LHCN-M2 (cell line): ENCODE data around the gene CAMK2N2. TPM values are rescaled to one million over a fixed set of nuclear protein-coding genes. Genes with fewer than 3 reads are reported as not detected.
A peak's percentile ranks its signal among the peaks of the same experiment; 100 is the strongest.

ENCODE experiments used
- DNase-seq: peaks from one replicate; pipeline ENCODE4 v3.0.0-alpha.2; 2012; ENCODE audit warnings: low read depth
- polyA plus RNA-seq: library from polyadenylated mRNA; unstranded; fragments of >200 nt; gene quantifications from one replicate; pipeline ENCODE4 v1.2.1, GENCODE V29; 2012; ENCODE audit warnings: missing spikeins
- total RNA-seq: library from RNA; depleted of rRNA; stranded (reverse); fragments of >200 nt; gene quantifications from 2 replicates; pipeline ENCODE4 v1.2.3, GENCODE V29; 2014; rRNA removed

Gene CAMK2N2
- 0.69 TPM in 1 of 2 replicates, not detected in the other for total RNA-seq
- 1.3 TPM for polyA plus RNA-seq

DNA sequence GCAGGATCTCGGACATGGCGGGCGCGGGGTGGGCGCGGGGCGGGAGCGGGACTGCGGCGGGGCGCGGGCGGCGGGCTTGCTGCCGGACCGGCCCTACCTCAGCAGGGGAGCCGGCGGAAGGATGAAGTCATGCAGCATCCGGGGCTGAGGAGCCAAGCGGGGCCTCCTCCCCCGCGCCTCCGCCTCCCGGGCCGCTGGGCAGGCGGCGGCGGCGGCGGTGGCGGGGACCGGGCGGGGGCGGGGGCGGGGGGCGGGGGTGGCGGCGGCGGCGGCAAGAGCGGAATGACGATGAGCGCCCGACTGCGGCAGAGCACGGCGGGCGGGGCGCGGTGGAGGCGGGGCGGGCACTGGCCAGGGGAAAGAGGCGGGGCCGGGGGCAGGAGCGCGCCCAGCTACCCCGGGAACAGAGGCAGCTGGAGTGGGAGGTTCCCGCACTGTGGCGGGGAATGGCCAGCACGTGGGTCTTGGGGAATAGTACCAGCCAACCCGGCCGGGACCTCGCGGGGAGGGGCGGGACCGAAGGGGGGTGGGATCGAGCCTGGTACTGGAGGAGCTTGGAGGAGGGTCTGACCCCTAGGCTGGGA is at the start of gene CAMK2N2:
CAMK2N2 (minus strand) TSS at position 284 of the 584 bp plus-strand sequence; CDS start at position 16, 268 bp downstream.
- peak; percentile 73 for DNase-seq

DNA sequence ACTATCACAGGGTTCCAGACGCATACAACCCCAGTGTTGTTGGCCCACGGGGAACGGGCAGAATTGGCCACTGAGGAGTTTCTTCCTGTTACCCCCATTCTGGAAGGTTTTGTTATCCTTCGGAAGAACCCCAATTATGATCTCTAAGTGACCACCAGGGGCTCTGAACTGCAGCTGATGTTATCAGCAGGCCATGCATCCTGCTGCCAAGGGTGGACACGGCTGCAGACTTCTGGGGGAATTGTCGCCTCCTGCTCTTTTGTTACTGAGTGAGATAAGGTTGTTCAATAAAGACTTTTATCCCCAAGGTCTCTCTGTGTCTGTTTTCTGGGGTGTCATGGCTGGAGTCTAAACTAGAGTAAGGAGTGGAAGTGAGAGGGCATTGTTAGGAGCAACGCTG is 47.4 kb upstream of the CAMK2N2 start:
- no peak for DNase-seq

DNA sequence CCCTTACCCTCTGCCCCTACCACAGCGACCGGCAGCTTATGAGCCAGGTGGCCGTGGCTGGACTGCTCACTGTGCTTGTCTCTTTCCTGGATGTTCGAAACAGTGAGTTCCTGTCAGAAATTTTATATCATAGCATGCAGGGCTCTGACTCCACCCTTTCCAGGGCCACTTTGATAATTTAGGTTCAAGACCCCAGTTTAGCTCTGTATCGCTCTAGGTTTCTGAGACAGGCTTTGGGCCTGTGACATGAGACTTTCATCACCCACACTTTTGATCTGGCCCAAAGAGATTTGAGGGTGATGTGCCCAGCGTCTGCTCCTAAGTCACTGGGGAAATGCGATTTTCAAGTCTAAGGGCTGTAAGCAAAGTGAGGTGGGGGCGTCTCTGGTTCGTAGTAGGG is 46.6 kb upstream of the CAMK2N2 start:
- no peak for DNase-seq

DNA sequence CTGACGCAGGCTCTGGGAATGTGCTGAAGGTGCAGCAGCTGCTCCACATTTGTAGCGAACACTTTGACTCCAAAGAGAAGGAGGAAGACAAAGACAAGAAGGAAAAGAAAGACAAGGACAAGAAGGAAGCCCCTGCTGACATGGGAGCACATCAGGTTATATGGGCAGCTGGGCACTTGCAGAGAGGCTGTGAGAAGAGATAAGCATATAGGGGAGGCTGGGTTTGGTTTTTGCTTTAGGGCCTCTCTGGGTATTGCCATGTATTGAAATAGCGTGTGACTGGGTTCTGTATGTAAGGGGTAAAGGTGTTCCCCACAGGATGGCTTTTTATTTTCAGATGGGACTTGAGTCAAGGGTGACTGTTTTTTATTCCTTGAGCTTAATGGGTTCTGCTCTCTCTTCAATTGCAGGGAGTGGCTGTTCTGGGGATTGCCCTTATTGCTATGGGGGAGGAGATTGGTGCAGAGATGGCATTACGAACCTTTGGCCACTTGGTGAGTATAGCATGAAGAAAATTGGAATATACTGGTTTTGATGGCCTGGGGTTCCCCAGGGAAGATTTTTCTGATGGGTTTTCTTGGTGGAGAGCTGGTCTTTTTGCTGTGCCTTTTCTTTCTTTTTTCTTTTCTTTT is 45.1 kb upstream of the CAMK2N2 start:
- DNase-seq, result no peak

DNA sequence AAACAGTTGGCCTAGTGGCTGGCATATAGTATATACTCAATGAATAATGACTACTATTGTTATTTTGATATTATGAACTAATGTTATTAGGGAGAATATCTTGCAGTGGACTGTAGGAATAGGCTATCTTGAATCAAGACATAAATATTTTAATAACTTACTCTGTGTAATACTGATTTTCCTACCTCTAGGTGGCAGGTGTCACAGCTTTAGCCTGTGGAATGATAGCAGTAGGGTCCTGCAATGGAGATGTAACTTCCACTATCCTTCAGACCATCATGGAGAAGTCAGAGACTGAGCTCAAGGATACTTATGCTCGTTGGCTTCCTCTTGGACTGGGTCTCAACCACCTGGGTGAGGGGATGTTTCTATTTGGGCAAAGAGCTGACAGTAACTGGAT is 44.2 kb upstream of the CAMK2N2 start:
- peak; percentile 13 for DNase-seq

DNA sequence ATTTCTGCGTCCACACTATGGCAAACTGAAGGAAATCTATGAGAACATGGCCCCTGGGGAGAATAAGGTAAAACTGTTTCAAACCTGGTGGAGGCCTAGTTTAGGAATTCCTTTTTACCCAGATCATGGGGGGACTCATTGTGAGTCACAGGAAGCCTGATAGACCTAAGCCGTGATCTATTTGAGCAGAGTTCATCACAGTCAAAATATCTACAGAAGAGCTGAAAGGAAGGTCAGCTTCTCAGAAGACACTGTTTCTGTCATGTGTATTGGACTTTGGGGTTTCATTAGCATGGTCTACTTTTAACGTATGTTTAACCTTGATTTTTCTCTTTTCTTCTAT is 39.0 kb upstream of the CAMK2N2 start:
- DNase-seq, result peak; percentile 70

DNA sequence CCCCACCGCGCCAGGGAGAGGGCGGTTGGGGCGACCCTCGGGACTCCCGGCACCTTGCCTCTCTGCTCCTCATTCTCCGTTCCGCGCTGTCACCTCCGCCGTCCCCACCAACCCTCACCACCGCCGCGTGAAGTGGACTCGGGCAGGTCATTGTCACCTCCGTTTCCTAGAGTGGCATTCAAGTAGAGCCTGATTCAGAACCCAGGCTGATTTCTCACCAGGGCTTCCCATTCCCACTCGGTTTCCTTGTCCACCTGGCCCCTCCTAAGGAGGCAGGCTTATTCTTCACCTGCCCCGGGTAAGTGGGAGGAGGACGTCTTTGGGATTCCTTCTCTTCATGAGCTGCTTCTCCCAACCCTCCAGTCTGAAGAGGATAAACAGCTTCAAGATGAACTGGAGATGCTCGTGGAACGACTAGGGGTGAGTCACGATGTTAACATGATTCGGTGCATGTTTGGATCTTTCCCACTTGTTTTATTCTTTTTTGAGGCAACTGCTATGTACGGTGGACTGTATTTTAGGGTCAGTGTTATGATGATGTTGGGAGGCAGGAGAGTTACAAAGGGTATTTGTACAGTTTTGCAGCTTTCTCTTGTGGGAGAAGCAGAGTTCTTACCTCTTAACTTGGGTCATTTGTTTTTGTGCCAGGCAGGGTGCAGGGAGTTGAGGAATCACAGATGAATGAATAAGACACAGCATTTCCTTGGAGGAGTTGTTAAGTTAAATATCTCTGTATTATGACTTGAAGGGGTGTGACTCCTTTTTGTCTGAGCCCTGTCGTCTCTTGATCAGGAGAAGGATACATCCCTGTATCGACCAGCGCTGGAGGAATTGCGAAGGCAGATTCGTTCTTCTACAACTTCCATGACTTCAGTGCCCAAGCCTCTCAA is 38.4 kb upstream of the CAMK2N2 start:
- DNase-seq, result peak; percentile 33

DNA sequence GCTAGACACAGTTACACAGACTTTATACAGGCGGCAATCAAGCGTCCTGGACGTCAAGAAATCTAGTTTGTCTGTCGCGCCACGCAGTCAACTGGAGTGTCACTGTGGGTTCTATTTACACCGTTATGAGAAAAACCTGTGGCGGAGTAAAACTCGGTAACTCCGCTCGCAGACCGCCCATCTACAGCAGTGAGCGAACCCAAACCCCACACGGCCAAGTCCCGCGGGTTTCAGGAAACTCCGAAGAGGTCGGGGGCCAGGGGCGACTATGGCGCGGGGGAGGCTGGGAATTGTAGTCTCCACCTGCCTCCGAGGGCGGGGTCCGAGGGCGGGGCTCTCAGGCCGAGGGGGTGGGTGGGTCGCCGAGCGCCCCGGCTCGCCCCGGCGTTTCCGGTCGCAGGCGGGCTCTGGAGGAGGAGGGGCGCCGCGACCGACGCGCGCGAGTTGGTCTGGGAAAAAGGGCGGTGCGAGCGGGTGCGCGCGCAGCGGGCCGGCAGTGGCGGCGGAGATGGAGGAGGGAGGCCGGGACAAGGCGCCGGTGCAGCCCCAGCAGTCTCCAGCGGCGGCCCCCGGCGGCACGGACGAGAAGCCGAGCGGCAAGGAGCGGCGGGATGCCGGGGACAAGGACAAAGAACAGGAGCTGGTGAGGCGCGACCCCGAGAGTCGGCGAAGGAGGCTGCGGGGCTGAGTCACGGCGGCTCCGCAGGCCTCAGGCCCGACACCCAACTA is 37.6 kb upstream of the CAMK2N2 start, which contains the start of gene PSMD2:
PSMD2 (plus strand) TSS at position 483 of the 729 bp plus-strand sequence; CDS start at position 509, 26 bp downstream.
- peak; percentile 95 for DNase-seq

DNA sequence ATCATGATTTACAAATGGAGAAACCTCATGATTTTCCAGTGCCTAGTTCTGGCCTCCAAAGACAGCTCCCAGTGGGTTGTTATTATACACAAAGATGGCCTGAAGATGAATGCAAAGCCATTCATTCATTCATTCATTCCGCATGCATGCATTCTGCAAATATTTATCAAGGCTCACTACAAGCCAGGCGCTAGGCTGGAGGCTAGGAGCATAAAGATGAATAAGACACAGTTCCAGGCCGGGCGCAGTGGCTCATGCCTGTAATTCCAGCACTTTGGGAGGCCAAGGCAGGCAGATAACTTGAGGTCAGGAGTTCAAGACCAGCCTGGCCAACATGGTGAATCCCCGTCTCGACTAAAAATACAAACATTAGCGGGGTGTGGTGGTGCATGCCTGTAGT is 35.3 kb upstream of the CAMK2N2 start:
- no peak for DNase-seq

DNA sequence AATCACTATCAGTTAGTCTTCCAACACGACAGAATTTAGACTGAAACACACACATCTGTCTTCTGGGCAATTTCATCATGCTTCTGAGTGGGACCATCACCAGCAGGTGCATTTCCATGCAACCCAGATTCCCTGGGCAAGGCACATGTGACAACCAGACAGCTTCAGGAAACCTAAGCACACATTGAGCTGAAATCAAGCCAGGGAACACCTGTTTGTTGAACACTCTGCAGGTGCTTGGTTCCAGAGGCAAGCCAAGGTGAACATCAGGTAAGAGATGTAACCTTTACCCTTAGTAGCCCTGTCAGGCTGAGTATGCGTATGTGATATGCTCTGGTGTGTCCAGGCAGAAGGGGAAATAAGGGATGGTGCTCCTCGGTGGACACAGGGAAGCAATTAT is 34.4 kb upstream of the CAMK2N2 start:
- no peak for DNase-seq

DNA sequence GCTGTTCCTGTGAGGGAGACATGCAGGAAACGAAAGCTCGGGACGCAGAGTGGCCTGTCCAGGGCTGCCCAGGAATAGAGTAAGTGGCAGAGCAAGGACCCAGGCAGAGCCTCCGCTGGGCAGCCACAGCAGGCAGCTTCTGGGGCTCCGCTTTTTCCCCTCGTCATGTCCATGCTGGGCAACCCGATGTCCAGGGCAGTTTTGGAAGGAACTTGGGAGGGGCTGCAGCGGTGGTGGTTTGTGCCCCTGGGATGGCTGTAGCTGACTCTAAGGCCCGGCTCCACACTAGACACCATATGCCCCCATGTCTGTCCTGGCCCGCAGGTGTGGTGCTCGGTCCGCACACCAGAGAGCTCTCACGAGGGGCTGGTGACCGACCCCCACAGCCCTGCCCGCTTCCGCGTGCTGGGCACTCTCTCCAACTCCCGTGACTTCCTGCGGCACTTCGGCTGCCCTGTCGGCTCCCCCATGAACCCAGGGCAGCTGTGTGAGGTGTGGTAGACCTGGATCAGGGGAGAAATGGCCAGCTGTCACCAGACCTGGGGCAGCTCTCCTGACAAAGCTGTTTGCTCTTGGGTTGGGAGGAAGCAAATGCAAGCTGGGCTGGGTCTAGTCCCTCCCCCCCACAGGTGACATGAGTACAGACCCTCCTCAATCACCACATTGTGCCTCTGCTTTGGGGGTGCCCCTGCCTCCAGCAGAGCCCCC is 30.5 kb upstream of the CAMK2N2 start:
- DNase-seq, result no peak

DNA sequence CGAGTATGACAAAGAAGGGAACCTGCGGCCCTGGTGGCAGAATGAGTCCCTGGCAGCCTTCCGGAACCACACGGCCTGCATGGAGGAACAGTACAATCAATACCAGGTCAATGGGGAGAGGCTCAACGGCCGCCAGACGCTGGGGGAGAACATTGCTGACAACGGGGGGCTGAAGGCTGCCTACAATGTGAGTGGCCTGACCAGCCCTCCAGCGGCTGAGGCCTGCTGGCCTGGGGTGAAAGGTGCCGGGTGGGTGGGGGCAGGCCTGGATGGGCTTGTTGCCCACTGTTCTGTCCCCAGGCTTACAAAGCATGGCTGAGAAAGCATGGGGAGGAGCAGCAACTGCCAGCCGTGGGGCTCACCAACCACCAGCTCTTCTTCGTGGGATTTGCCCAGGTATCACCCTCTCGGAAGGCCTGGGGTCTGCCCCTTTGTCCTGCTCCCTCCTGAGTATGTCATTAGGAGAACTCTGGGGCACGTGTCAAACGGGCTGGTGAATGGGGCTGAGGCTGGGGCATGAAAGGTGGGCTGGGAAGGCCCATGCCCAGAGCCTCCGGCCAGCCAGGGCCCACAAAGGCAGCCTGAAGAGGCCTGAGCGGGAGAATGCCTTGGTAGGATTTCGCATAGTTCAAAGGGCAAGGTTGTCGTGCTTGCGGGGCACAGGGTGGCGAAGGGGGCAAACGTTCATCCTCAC is 29.8 kb upstream of the CAMK2N2 start:
- no peak for DNase-seq

DNA sequence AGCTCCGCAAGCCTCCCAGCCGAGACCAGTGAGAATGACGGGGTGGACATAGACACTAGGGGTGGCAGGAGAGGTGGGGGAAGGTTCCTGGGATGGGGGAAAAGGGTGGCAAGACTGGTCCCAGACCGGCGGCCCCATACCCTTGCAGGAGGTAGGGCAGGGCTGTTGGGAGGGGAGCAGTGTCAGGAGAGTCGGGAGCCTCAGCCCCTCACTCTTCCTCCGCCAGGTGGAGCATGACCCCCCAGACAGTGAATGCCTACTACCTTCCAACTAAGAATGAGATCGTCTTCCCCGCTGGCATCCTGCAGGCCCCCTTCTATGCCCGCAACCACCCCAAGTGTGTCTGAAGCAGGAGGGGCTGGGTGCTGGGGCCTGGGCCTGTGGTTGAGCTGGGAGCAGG is 29.0 kb upstream of the CAMK2N2 start:
- no peak for DNase-seq

DNA sequence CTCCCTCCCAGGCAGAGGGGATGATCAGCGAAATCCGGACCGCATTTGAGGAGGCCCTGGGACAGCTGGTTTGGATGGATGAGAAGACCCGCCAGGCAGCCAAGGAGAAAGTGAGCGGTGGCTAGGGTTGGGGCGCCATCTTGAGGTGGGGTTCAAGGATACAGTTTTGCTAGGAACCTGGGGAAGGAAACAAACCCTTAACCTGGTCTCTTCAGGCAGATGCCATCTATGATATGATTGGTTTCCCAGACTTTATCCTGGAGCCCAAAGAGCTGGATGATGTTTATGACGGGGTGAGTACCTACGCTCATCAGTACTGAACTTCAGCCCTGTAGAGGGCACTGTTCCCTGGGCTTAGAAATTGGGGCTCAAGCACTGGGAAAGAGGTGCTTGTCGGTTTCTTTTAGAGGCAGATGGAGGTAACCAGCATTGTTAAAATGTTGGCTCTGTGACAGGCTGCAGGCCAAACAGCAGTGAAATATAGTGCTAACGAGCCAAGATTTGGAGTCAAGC is 28.1 kb upstream of the CAMK2N2 start:
- DNase-seq, result peak; percentile 54

DNA sequence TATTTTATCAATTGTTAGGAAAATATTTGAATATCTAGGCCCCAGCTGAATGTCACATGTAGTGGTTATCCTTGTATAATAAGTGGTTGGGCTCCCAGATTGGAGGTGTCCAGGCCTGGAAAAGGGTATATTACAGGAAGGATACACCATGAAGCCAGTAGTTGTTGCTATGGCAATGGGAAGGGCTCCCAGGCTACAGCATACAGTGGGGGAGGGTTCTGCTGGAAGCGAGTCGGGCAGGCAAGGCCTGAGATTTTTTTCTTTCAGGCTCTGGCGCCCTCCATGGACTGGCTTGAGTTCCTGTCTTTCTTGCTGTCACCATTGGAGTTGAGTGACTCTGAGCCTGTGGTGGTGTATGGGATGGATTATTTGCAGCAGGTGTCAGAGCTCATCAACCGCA is 23.3 kb upstream of the CAMK2N2 start:
- DNase-seq, result peak; percentile 66

DNA sequence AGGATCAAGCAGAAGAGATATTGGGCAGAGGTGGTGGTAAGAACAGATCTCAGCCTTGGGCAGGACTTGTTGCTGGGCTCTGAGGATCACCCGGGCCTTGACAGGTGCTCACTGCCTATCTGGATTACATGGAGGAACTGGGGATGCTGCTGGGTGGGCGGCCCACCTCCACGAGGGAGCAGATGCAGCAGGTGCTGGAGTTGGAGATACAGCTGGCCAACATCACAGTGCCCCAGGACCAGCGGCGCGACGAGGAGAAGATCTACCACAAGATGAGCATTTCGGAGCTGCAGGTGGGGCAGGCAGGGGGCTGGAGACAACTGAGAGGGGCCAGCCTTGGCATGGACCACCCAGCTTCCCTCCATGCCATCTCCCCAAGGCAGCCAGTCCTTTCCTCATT is 22.3 kb upstream of the CAMK2N2 start:
- no peak for DNase-seq

DNA sequence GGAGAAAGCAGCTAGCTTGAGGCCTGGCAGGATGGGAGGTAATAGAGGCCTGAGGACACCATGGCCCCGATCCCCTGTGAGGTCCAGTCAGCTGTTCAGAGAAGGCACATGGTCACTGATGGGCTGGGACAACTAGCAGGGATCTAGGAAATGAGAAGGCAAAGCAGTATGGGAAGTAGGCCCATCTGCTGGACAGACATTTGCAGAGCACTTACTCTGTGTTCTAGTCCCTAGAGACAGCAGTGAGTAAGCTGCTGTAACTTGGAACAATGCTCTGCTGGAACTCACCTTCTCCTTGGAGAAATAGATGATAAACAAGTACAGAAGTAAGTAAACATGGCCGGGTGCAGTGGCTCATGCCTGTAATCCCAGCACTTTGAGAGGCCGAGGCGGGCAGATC is 21.6 kb upstream of the CAMK2N2 start:
- DNase-seq, result peak; percentile 30

DNA sequence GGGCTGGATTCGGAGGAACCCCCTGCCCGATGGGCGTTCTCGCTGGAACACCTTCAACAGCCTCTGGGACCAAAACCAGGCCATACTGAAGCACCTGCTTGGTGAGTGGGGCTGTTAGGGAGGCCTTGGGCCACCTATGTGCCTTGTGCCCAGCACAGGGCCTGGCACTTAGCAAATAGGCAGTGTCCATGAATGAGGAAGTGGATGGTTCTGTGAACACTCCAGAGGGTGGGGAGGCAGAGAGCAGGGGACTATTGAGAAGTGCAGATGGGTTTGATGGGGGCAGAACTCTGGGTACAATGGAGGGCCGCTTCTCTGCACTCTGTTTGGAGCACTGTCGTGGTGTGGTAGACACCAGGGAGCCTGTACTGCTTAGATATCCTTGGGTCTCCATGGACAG is 16.0 kb upstream of the CAMK2N2 start:
- no peak for DNase-seq

DNA sequence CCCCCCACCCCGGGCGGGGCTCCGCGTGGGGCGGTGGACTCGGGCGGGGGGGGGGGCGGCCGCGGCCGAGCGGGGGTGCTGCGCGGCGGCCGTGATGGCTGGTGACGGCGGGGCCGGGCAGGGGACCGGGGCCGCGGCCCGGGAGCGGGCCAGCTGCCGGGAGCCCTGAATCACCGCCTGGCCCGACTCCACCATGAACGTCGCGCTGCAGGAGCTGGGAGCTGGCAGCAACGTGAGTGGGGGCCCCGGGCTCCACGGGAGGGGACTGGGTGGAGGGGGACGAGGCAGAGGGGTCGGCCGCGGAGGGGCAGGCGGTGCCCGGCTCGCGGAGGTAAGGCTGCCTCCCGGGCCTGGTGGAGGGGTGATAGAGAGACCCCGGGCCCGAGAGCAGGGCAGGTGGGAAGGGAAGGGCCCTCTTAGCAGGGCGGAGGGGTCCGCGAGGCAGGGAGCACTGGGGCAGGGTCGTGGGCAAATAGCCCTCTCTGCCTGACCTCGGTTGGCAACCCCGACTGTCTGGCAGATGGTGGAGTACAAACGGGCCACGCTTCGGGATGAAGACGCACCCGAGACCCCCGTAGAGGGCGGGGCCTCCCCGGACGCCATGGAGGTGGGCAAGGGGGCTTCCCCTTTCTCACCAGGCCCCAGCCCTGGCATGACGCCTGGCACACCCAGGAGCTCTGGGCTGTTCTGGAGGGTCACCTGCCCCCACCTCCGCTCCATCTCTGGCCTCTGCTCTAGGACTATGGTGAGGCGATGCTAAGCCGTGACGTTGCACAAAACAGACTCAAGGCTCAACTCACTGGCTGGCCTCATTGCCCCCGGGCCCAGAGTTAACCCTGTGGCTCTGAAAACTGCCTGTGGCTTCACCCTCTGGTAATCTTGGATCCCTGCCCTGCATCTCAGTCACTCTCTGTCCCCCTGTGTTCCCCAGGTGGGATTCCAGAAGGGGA is 14.9 kb upstream of the CAMK2N2 start, which contains the start of gene ECE2:
ECE2 (plus strand) TSS at position 62 of the 950 bp plus-strand sequence; CDS start at position 194, 132 bp downstream.
- no peak for DNase-seq
